Heart right ventricle (tissue), 16 donors: ENCODE results near the gene TRPV6. TPM values are rescaled to one million over a fixed set of nuclear protein-coding genes. Genes with fewer than 3 reads are reported as not detected.

Experiments
- ATAC-seq, 8 donors: fragments of 200-7000 bp; cut with Tn5 transposase; one replicate each; pipeline ENCODE4 v1.9.1; 2020; ENCODE audit warnings: mild to moderate bottlenecking in 8 of 8, moderate library complexity in 8 of 8, moderate number of reproducible peaks in 1 of 8
- DNase-seq, 2 donors: peaks; one replicate each; pipeline ENCODE4 v3.0.0-alpha.2; 2020
- H3K27ac ChIP-seq, 10 donors: fragments of 200-600 bp; sonication (generic) in 2 of 10; one replicate each; pipeline versions ENCODE4 v1.5.0 to v1.8.0; 2020 to 2022; ENCODE audit warnings: mild to moderate bottlenecking in 3 of 10
- H3K27me3 ChIP-seq, 7 donors: fragments of 200-600 bp; one replicate each; pipeline ENCODE4 v1.8.0; 2021 to 2022; ENCODE audit warnings: mild to moderate bottlenecking in 2 of 7
- H3K36me3 ChIP-seq, 9 donors: fragments of 200-600 bp; sonication (generic) in 1 of 9; one replicate each; pipeline versions ENCODE4 v1.5.0 to v1.8.0; 2020 to 2022; ENCODE audit warnings: mild to moderate bottlenecking in 2 of 9
- H3K4me1 ChIP-seq, 9 donors: fragments of 200-600 bp; sonication (generic) in 1 of 9; one replicate each; pipeline versions ENCODE4 v1.5.0 to v1.8.0; 2020 to 2022; ENCODE audit warnings: mild to moderate bottlenecking in 4 of 9
- H3K4me3 ChIP-seq, 10 donors: fragments of 200-600 bp; sonication (generic) in 2 of 10; one replicate each; pipeline versions ENCODE4 v1.5.0 to v1.8.0; 2020 to 2022; ENCODE audit warnings: mild to moderate bottlenecking in 7 of 10, moderate library complexity in 2 of 10
- H3K9me3 ChIP-seq, 11 donors: fragments of 200-600 bp in 10 of 11; sonication (generic) in 2 of 11; one replicate each; pipeline versions ENCODE4 v1.5.0 to v1.8.0; 2013 to 2022; ENCODE audit warnings: mild to moderate bottlenecking in 2 of 11, control low read depth in 1 of 11, moderate library complexity in 1 of 11
- WGBS, 2 donors: extraction: QIAGEN DNeasy Blood & Tissue Kit; methylation state at CpG; one replicate each; pipeline ENCODE4 v1.1.7; 2013; ENCODE audit warnings: inconsistent platforms in 1 of 2; 5-methylcytosine and 5-hydroxymethylcytosine counted together
- intact Hi-C, 10 donors: fragments of 100-400 bp; cut with DNase I; formaldehyde crosslinking; loops; one replicate each; pipeline versions ENCODE4 v1.11.1 to v1.14.2; 2022
- polyA plus RNA-seq, 2 donors: library from polyadenylated mRNA; stranded (reverse); fragments of 200-250 nt; gene quantifications; one replicate each; pipeline ENCODE4 v1.2.3, GENCODE V29; 2013
- total RNA-seq, 10 donors: library from RNA; stranded (reverse); fragmentation: NEBNext Ultra II Directional in 3 of 10; extraction: Animal tissue kit (Norgen Biotek cat#: 25700) in 3 of 10; gene quantifications; one replicate each; pipeline versions ENCODE4 v1.2.1 to v1.2.4, GENCODE V29; 2021 to 2023
- TF ChIP-seq, protein P1 (sequence below), 9 donors: fragments of 200-600 bp; sonication (generic) in 2 of 9; IDR thresholded peaks; one replicate each; pipeline versions ENCODE4 v1.5.0 to v1.8.0; 2021 to 2022; ENCODE audit warnings: antibody characterized with exemption in 9 of 9, mild to moderate bottlenecking in 5 of 9, moderate library complexity in 1 of 9
- donor health status: Arrhythmogenic right ventricular cardiomyopathy.
- donor health status: ischemic (EF 13 %, LVEDD 7.1; RV severe dilation, severe dysfunction).
- donor health status: healthy with polysubstance abuse.
- donor health status: DM: no; HTN: yes; CAD: no.
- donor health status: DM: no; HTN: no; CAD: no.
- donor health status: ischemic (EF 25% LVEDD 6.9; RV normal size, moderate dysfunction).
- donor health status: ischemic (EF 25% LVEDD 5.7; RV mildly dilated, moderate dysfunction).
- donor health status: healthy.
- donor health status: DM: yes; HTN: yes; CAD: no.
- donor health status: Ischemic cardiomyopathy.
- donor health status: ischemic (EF 35%, LVEDD 5.7; RV mildly dilated, moderate dysfunction).
- donor health status: nonischemic (EF 11% LVEDD 7.7; RV severe dilation, severe dysfunction).
- donor health status: DM: yes; HTN: yes; CAD: no.
- donor health status: PGD.
- donor health status: ischemic (EF 29% LVEDD 5.4; RV normal size, mild dysfunction).
- donor health status: nonischemic (EF 23%, LVEDD 6.1; RV moderate dilation, normal function).

Gene TRPV6
- total and polyA plus RNA-seq, 12 donors = 0.03 TPM; not detected in 11

DNA sequence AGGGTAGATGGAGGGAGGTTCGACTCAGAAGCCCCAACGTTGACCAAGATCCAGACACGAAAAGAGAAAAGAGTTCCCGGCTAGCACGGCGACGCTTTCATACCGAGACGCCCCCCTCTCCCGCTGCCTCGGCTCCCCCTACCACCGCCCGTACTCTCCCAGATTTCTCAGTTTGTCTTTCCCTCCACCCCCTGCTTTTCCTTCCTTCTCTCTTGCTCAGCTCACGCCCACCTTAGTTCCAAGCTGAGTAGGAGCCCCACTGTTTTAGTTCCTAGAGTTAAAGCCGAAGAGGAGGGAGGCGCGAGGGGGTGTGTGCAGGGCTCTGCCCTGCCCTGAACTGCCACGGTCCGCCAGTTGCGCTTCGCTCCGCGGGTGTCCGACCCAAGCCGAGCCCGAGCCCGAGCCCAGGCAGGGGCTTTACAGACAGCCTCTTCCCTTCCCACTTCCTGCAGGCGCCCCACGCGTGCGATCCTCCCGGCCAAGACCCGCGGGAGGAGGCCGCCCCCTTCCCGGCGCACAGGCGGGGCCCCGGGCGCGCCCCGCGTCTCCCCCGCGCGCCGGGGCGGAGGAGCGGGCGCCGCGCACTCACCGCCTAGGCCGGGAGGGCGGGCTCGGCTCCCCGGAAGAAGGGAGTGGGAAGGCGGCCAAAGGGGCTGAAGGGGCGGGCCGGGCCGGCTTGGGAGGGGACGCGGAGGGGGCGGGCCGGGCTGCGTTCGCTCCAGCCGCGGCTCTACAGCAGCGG, 31.0 kb downstream of the TRPV6 start, which contains the start of gene EPHB6:
Gene EPHB6, plus strand, starts transcription at position 705 of the 742 bp plus-strand sequence. CDS start 8,152 bp downstream, outside the sequence.
- ATAC-seq (peak; percentile 76 to 91 (median 84)), DNase-seq (peak; percentile 84 to 86)
- peaks cover 0 to 18% (median 11%) of the 10 kb centered on the region in 7 donors for H3K27me3 ChIP-seq
- intact Hi-C loops = loop anchor here (1.0 to 10.0 kb wide), 9 partner anchors 148 to 363 kb away; no protein-coding TSS in a partner anchor
- H3K4me3 ChIP-seq = peak within 1 kb of the TSS; percentile 53 to 75 (median 70)
- TF ChIP-seq, protein P1, sequence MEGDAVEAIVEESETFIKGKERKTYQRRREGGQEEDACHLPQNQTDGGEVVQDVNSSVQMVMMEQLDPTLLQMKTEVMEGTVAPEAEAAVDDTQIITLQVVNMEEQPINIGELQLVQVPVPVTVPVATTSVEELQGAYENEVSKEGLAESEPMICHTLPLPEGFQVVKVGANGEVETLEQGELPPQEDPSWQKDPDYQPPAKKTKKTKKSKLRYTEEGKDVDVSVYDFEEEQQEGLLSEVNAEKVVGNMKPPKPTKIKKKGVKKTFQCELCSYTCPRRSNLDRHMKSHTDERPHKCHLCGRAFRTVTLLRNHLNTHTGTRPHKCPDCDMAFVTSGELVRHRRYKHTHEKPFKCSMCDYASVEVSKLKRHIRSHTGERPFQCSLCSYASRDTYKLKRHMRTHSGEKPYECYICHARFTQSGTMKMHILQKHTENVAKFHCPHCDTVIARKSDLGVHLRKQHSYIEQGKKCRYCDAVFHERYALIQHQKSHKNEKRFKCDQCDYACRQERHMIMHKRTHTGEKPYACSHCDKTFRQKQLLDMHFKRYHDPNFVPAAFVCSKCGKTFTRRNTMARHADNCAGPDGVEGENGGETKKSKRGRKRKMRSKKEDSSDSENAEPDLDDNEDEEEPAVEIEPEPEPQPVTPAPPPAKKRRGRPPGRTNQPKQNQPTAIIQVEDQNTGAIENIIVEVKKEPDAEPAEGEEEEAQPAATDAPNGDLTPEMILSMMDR (IDR thresholded peaks at IDR 0.05) = no peak
- H3K4me1 ChIP-seq = peaks cover 0 to 24% (median 17%) of the 10 kb centered on the region in 9 donors
- peak within 1 kb of the TSS in 9 of 10 donors; percentile 14 to 84 (median 56) for H3K27ac ChIP-seq
- H3K36me3 ChIP-seq = no peaks in the 10 kb centered on the region
- no peaks in the 10 kb centered on the region for H3K9me3 ChIP-seq
- WGBS, 2 donors = 1% methylated on average over 57 to 70 of the region's 70 CpGs

DNA sequence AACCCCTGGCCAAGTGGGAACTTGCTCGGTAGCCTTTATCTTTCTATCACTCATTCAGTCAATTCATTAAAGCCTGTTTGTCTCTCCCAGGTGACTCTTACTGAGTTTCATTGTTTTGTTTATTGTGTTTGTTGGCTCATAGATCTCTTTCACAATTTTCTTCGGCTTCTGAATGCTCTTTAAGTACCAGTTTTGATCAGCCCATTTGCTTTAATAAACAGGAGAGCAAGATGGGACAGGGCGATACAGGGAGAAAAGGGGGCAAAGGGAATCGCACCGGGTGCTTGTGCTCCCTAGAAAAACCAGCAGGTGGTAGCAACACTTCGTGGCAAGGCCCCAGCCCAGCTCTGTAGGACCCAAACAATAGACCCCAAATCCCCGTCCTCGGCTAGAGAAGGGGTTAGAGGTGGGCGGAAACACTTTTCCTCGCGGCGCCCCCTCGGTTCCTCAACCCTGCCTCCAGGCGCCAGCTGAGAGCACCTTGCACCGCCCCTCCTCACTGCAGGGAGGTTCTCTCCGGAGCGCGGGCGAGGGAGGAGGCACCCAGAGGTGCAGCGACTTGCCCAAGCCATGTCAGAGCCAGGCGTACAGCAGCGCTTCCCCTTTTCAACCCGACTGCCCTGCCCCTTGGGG, 31.7 kb downstream of the TRPV6 start:
- WGBS, 2 donors = 0 to 1% methylated on average over 23 of the region's 23 CpGs
- peaks cover 0 to 23% (median 17%) of the 10 kb centered on the region in 9 donors for H3K4me1 ChIP-seq
- peak; percentile 49 to 60 for DNase-seq
- peak overlapping the region; percentile 53 to 75 (median 70) for H3K4me3 ChIP-seq
- TF ChIP-seq, protein P1 (IDR thresholded peaks at IDR 0.05) = peak; percentile 46 to 86 (median 74)
- peak; percentile 56 to 86 (median 80) for ATAC-seq
- no peaks in the 10 kb centered on the region for H3K9me3 ChIP-seq
- intact Hi-C loops = loop anchor here in 8 of 10 donors (1.0 to 10.0 kb wide), 8 partner anchors 148 to 361 kb away; no protein-coding TSS in a partner anchor
- no peaks in the 10 kb centered on the region for H3K36me3 ChIP-seq
- peak overlapping the region in 9 of 10 donors; percentile 14 to 84 (median 56) for H3K27ac ChIP-seq
- peaks cover 0 to 24% (median 11%) of the 10 kb centered on the region in 7 donors for H3K27me3 ChIP-seq

DNA sequence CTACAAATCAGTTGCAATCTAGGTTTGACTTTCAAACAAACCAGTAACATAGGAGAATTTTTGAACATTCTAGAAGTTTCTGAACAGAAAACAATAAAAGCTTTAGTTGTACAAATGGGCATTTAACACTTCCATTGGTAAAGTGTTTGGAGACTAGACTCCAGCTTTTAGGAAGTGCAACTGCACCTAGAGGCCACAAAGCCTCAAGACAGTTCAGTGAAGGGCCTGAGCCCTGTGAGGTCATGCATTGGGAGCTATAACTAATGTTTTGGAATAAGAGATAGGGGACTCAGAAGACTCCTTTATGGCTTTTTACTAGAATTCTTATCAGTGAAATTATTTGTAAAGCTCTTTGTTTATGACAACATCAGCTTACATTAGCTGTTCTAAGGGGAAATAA, 33.6 kb downstream of the TRPV6 start:
- intact Hi-C loops = loop anchor here in 7 of 10 donors (2.0 to 10.0 kb wide), 6 partner anchors 150 to 363 kb away; no protein-coding TSS in a partner anchor
- DNase-seq (no peak), ATAC-seq (no peak)
- TF ChIP-seq, protein P1 (IDR thresholded peaks at IDR 0.05) = no peak
- Histone ChIP-seq H3K4me1 (peaks cover 0 to 23% (median 17%) of the 10 kb centered on the region in 9 donors), H3K27ac (no peak overlapping the region), H3K4me3 (no peak overlapping the region), H3K36me3 (no peaks in the 10 kb centered on the region), H3K27me3 (peaks cover 0 to 26% (median 11%) of the 10 kb centered on the region in 7 donors), H3K9me3 (no peaks in the 10 kb centered on the region)

DNA sequence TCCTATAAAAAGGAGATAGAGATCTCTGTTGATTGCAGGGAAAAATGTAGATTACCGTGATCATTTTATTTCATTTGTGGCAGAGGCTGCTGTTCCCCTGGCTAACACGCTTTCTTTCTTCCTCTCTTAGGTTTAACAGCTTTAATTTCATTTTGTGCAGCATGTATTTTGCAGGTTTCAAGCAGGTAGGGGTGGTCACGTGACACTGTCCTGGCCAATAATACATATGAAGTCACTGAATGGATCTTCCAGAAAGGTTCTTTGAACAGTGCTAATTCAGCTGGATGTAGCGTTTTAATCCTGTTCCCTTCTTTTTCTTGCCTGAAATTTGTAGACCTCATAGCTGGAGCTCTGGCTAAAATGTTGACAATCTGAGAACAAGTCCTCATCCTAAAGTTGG, 34.3 kb downstream of the TRPV6 start:
- TF ChIP-seq, protein P1 (IDR thresholded peaks at IDR 0.05) = no peak
- intact Hi-C loops = loop anchor here in 6 of 10 donors (5.0 to 10.0 kb wide), 5 partner anchors 151 to 364 kb away; no protein-coding TSS in a partner anchor
- Histone ChIP-seq H3K9me3 (no peaks in the 10 kb centered on the region), H3K27ac (no peak overlapping the region), H3K36me3 (no peaks in the 10 kb centered on the region), H3K4me3 (no peak overlapping the region), H3K4me1 (peaks cover 0 to 23% (median 17%) of the 10 kb centered on the region in 9 donors), H3K27me3 (peaks cover 0 to 26% (median 11%) of the 10 kb centered on the region in 7 donors)
- DNase-seq (no peak), ATAC-seq (no peak)
- WGBS, 2 donors = 85 to 87% methylated on average over 4 of the region's 4 CpGs
